RWPE2 (cell line): ENCODE data around the gene CAMKV.

Source experiments
- ATAC-seq: fragments of 200-7000 bp; cut with Tn5 transposase; 3 replicates; pipeline ENCODE4 v1.9.1; 2021; ENCODE audit warnings: low read depth
- DNase-seq: peaks from one replicate; pipeline ENCODE4 v3.0.0-alpha.2; 2020; ENCODE audit warnings: low spot score
- H3K27ac ChIP-seq: fragments of 450-650 bp; 2 replicates; pipeline ENCODE4 v1.5.1; 2017; ENCODE audit warnings: mild to moderate bottlenecking; ENCODE audit not compliant: poor library complexity, severe bottlenecking
- H3K27me3 ChIP-seq: fragments of 250-450 bp; sonication (Bioruptor Pico); 2 replicates; pipeline ENCODE4 v1.5.1; 2021; ENCODE audit warnings: mild to moderate bottlenecking, moderate library complexity; ENCODE audit not compliant: insufficient read depth, poor library complexity, severe bottlenecking
- H3K36me3 ChIP-seq: fragments of 250-450 bp; sonication (Bioruptor Pico); 2 replicates; pipeline ENCODE4 v1.5.1; 2020; ENCODE audit warnings: low read depth, mild to moderate bottlenecking, moderate library complexity
- H3K4me1 ChIP-seq: fragments of 250-450 bp; sonication (Bioruptor Pico); 2 replicates; pipeline ENCODE4 v1.5.1; 2021; ENCODE audit warnings: mild to moderate bottlenecking, moderate library complexity; ENCODE audit not compliant: insufficient read depth, poor library complexity, severe bottlenecking
- H3K4me3 ChIP-seq: fragments of 250-450 bp; sonication (Bioruptor Pico); 2 replicates; pipeline ENCODE4 v1.5.1; 2021; ENCODE audit warnings: mild to moderate bottlenecking, moderate library complexity; ENCODE audit not compliant: severe bottlenecking
- H3K9me3 ChIP-seq: fragments of 250-450 bp; sonication (Bioruptor Pico); 2 replicates; pipeline ENCODE4 v1.5.1; 2021; ENCODE audit warnings: mild to moderate bottlenecking, moderate library complexity; ENCODE audit not compliant: severe bottlenecking
- TF ChIP-seq, protein P1 (sequence below): fragments of 450-650 bp; IDR thresholded peaks from one replicate; pipeline ENCODE4 v1.5.1; 2017; ENCODE audit warnings: mild to moderate bottlenecking, moderate library complexity; ENCODE audit not compliant: poor library complexity, severe bottlenecking

CAMKV gene

DNA sequence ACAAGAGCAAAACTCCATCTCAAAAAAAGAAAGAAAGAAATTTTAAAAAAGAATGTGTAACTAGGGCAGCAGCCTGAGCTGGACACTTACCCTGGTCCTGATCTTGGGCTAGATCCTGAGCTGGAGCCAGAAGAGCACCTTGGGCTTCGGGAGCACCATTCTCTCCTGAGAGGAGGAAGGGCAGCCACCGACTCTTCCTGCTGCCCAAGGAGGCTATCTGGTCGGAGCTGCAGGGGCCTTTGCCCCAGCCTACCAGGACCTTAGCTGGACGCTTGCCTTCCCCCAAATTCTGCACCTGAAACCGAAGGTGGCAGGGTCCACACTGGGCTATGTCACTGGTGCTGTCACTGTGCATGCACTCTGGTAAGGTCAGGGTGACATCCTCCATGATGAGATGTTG, 6.9 kb upstream of the CAMKV start:
- no peak overlapping the region for H3K4me3 ChIP-seq
- H3K36me3 ChIP-seq = no peaks in the 10 kb centered on the region
- H3K4me1 ChIP-seq = no peaks in the 10 kb centered on the region
- H3K9me3 ChIP-seq = no peaks in the 10 kb centered on the region
- ATAC-seq (no peak), DNase-seq (no peak)
- no peaks in the 10 kb centered on the region for H3K27me3 ChIP-seq
- TF ChIP-seq, protein P1, sequence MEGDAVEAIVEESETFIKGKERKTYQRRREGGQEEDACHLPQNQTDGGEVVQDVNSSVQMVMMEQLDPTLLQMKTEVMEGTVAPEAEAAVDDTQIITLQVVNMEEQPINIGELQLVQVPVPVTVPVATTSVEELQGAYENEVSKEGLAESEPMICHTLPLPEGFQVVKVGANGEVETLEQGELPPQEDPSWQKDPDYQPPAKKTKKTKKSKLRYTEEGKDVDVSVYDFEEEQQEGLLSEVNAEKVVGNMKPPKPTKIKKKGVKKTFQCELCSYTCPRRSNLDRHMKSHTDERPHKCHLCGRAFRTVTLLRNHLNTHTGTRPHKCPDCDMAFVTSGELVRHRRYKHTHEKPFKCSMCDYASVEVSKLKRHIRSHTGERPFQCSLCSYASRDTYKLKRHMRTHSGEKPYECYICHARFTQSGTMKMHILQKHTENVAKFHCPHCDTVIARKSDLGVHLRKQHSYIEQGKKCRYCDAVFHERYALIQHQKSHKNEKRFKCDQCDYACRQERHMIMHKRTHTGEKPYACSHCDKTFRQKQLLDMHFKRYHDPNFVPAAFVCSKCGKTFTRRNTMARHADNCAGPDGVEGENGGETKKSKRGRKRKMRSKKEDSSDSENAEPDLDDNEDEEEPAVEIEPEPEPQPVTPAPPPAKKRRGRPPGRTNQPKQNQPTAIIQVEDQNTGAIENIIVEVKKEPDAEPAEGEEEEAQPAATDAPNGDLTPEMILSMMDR = no peak
- H3K27ac ChIP-seq = no peak overlapping the region

DNA sequence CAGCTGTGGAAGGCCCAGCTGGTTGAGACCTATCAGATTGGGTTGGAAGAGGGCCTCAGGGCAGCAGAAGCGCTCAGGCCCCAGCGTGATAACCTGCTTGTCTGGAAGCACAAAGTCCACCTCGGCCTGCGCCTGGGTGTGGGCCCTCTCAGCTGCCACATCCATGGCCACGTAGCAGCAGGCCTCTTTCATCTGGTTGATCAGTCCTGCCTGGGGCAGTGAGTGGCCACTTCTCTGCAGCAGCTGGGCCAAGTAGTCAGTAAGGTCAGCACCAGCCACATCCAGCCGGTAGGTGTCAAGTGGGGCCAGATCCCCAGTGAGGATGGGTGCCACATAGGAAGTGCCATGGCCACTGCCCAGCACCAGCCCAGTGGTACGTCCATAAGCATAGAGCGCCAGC, 3.9 kb upstream of the CAMKV start:
- TF ChIP-seq, protein P1 = no peak
- Histone ChIP-seq H3K27me3 (peaks cover 20% of the 10 kb centered on the region), H3K4me3 (no peak overlapping the region), H3K9me3 (no peaks in the 10 kb centered on the region), H3K4me1 (no peaks in the 10 kb centered on the region), H3K36me3 (no peaks in the 10 kb centered on the region), H3K27ac (no peak overlapping the region)
- DNase-seq (no peak), ATAC-seq (no peak)

DNA sequence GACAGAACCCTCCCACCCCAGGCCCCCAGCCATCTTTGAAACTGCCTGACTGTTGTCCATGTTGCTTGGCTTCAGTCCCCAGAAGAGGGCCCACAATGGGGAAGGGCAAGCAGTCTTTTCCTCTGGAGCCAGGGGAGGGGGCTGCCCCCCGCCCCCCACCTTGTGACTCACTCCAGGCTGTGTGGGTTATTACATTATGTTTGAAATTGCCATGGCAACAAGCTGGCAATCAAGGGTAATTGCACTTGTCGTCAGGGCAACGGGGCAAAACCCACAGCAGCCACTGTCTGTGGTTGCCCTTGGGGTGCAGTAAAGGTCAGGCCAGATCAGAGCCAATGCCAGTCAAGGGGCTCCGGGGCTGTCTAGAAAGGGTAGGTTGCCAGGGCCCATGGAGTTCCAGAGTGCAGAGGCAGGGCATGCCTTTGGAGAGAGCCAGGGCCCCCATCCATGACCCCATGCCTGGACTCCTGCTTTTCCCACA, 3.1 kb upstream of the CAMKV start:
- H3K27ac ChIP-seq = no peak overlapping the region
- no peaks in the 10 kb centered on the region for H3K4me1 ChIP-seq
- TF ChIP-seq, protein P1 = no peak
- H3K27me3 ChIP-seq = peaks cover 27% of the 10 kb centered on the region
- H3K4me3 ChIP-seq = no peak overlapping the region
- DNase-seq = no peak
- no peaks in the 10 kb centered on the region for H3K36me3 ChIP-seq
- H3K9me3 ChIP-seq = no peaks in the 10 kb centered on the region
- no peak for ATAC-seq

DNA sequence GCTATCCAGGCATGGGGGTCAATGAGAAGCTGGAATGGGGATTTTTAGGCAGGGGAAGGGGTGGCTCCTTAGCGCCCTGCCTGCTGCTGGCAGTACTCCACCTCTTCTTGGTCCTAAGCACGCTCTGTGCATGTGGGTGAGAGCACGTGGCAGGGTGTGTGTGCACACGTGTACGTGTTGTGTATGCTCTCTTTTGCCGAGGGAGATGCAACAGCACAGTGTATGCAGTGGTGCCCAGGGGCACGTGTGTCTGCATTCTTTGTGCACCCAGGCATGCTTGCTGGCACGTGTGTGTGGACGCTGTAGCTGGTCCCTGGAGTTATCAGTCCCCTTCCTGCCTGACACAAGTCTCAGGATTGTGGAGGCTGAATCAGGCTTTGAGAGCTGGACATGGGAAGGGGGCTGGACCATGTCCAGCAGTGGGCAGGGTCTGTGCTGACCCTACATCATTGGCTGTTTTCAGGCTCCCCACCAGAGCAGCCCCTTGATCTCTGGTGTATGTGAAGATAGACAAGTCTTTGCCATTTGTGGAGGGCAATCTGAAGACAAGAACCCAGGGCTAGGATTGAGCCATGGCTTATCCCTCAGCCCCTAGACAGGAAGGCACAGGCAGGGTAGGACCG, 1.9 kb upstream of the CAMKV start:
- H3K4me1 ChIP-seq = no peaks in the 10 kb centered on the region
- TF ChIP-seq, protein P1 = no peak
- no peak for ATAC-seq

DNA sequence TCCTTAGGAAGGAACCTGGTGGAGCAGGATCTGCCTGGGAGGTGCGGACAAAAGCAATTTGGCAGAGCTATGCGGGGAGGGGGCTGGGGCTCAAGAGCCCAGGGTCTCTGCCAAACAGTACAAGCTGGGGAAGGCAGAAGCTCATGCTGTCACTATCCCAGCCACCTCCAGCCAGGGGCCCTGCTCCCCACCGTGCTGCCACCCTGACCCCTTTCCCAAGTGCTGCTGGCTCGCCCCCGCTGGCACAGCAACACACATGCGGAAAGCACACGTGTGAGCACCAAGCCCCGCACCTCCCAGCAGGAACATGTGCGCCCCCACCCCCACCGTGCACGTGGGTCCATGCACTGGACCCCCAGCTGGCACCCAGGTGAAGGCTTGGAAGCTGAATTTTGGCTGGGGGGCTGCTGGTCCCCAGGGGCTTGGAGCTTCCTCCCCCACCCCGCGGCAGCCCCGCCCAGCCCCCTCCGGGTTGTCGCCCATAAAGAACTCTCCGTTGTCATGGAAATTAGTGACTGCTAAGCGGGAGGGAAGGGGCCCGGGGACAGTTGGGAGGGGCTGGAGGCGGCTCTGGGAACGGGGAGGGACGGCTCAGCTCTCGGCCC, 742 bp downstream of the CAMKV start:
- ATAC-seq = no peak
- Histone ChIP-seq H3K4me3 (no peak overlapping the region), H3K27ac (no peak overlapping the region), H3K9me3 (no peaks in the 10 kb centered on the region), H3K4me1 (no peaks in the 10 kb centered on the region), H3K36me3 (no peaks in the 10 kb centered on the region), H3K27me3 (peaks cover 36% of the 10 kb centered on the region)
- TF ChIP-seq, protein P1 = no peak
- no peak for DNase-seq

More for the DNA sequence above, 1.9 kb upstream of the CAMKV start:
- H3K36me3 ChIP-seq = no peaks in the 10 kb centered on the region
- H3K4me3 ChIP-seq = no peak overlapping the region
- DNase-seq = no peak
- H3K27ac ChIP-seq = no peak overlapping the region
- peaks cover 30% of the 10 kb centered on the region for H3K27me3 ChIP-seq
- H3K9me3 ChIP-seq = no peaks in the 10 kb centered on the region
